PC-3 (cell line): ENCODE data around the gene GALNT14. TPM values are rescaled to one million over a fixed set of nuclear protein-coding genes. Genes with fewer than 3 reads are reported as not detected.
A peak's percentile ranks its signal among the peaks of the same experiment; 100 is the strongest.

Experiments
- ATAC-seq: fragments of 200-7000 bp; cut with Tn5 transposase; 2 replicates; pipeline ENCODE4 v1.9.1; 2020; ENCODE audit warnings: mild to moderate bottlenecking, moderate library complexity
- BruUV-seq: library from RNA; stranded (reverse); fragments of 400-500 nt; replicated peaks from 2 replicates; lab custom pipeline; 2021; lab: Mats Ljungman, UMichigan
- CTCF ChIA-PET: fragments of 300-600 bp; sonication (Branson Sonifier 250); formaldehyde crosslinking; loops from one replicate; lab custom pipeline; 2022; ENCODE audit warnings: antibody characterized with exemption; lab: Charles Lee
- POLR2A ChIA-PET: fragments of 300-600 bp; sonication (Branson Sonifier 250); formaldehyde crosslinking; loops from one replicate; lab custom pipeline; 2022; ENCODE audit warnings: antibody characterized with exemption; ENCODE audit not compliant: unreplicated experiment; lab: Charles Lee
- DNase-seq: peaks from one replicate; pipeline ENCODE4 v3.0.0-alpha.2; 2015
- H2AFZ ChIP-seq: fragments of 300-600 bp; sonication (generic); 2 replicates; pipeline ENCODE4 v1.6.0; 2016; ENCODE audit warnings: antibody characterized with exemption, low read length
- H3F3A ChIP-seq: fragments of 300-600 bp; sonication (generic); one replicate; pipeline ENCODE4 v1.6.0; 2017; ENCODE audit warnings: antibody characterized with exemption, low read length, control low read depth, mild to moderate bottlenecking; ENCODE audit not compliant: unreplicated experiment
- H3K27ac ChIP-seq: fragments of 300-600 bp; sonication (generic); 2 replicates; pipeline ENCODE4 v1.5.1; 2016; ENCODE audit warnings: mild to moderate bottlenecking, low read length
- H3K27me3 ChIP-seq: fragments of 300-600 bp; sonication (generic); 2 replicates; pipeline ENCODE4 v1.6.1; 2016; ENCODE audit warnings: low read length, mixed read lengths
- H3K36me3 ChIP-seq: fragments of 300-600 bp; sonication (generic); 2 replicates; pipeline ENCODE4 v1.6.1; 2016; ENCODE audit warnings: low read depth, mixed run types, low read length, mixed read lengths
- H3K4me1 ChIP-seq: fragments of 300-600 bp; sonication (generic); 2 replicates; pipeline ENCODE4 v1.5.1; 2016; ENCODE audit warnings: low read length; ENCODE audit not compliant: insufficient read depth
- H3K4me2 ChIP-seq: fragments of 300-600 bp; sonication (generic); 2 replicates; pipeline ENCODE4 v1.6.0; 2016; ENCODE audit warnings: low read length
- H3K4me3 ChIP-seq: fragments of 300-600 bp; sonication (generic); 2 replicates; pipeline ENCODE4 v1.5.1; 2016; ENCODE audit warnings: mild to moderate bottlenecking, low read length, mixed read lengths
- H3K79me2 ChIP-seq: fragments of 300-600 bp; sonication (generic); 2 replicates; pipeline ENCODE4 v1.6.1; 2017; ENCODE audit warnings: low read length, mixed read lengths
- H3K9ac ChIP-seq: fragments of 300-600 bp; sonication (generic); 2 replicates; pipeline ENCODE4 v1.6.0; 2016; ENCODE audit warnings: mild to moderate bottlenecking, low read length
- H3K9me2 ChIP-seq: fragments of 300-600 bp; sonication (generic); replicated peaks from 2 replicates; pipeline ENCODE4 v1.6.1; 2016; ENCODE audit warnings: mixed run types, low read length, mixed read lengths
- H3K9me3 ChIP-seq: fragments of 300-600 bp; sonication (generic); 2 replicates; pipeline ENCODE4 v1.6.1; 2016; ENCODE audit warnings: low read length, mixed read lengths
- H4K20me1 ChIP-seq: fragments of 300-600 bp; sonication (generic); 2 replicates; pipeline ENCODE4 v1.6.1; 2016; ENCODE audit warnings: low read length, mixed read lengths
- EZH2 ChIP-seq: fragments of 300-600 bp; sonication (generic); IDR thresholded peaks from one replicate; pipeline ENCODE4 v1.6.1; 2017; ENCODE audit warnings: antibody characterized with exemption, mild to moderate bottlenecking, low read length; ENCODE audit not compliant: unreplicated experiment
- EZH2phosphoT487 ChIP-seq: fragments of 300-600 bp; sonication (generic); IDR thresholded peaks from 2 replicates; pipeline ENCODE4 v1.6.1; 2018; ENCODE audit warnings: mild to moderate bottlenecking, antibody characterized with exemption, low read length, borderline replicate concordance
- intact Hi-C: fragments of 100-400 bp; cut with micrococcal nuclease; formaldehyde crosslinking; loops from 2 replicates; pipeline ENCODE4 v1.9.0; 2023
- total RNA-seq: library from RNA; depleted of rRNA; stranded (reverse); fragments of >200 nt; gene quantifications from 2 replicates; pipeline ENCODE4 v1.2.3, GENCODE V29; 2014
- TF ChIP-seq, protein P1 (sequence below): fragments of 300-600 bp; sonication (generic); conservative IDR thresholded peaks from 2 replicates; pipeline ENCODE4 v1.5.1; 2017; ENCODE audit warnings: antibody characterized with exemption, low read depth, mild to moderate bottlenecking, low read length

GALNT14 gene
- total RNA-seq, 1 experiment from 2014 or later, result 10.2 TPM

DNA sequence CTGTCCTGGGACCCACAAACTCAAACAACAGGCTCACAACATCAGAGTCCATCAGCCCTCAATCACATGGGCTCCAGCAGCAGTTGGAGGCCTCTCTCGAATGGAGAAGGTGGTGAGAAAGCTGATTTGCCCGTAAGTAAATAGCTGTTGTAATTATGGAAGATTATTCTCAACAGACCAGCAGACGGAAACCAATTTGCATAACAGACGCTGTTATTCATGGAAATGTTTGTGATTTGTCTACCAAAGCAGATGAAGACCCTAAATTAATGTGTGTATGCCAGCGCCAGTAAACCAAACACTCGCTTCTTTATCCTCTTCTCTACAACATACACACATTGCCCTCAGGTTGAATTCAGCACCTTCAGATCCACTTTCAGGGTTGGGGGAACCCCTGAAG is 23.4 kb upstream of the GALNT14 start:
- Histone ChIP-seq H4K20me1 (no peaks in the 10 kb centered on the region), H3K4me2 (no peak overlapping the region), H3K4me1 (no peaks in the 10 kb centered on the region), H3K36me3 (no peaks in the 10 kb centered on the region), H3K4me3 (no peak overlapping the region), H3K27ac (no peak overlapping the region), H3K27me3 (peaks cover 48% of the 10 kb centered on the region), H3K9ac (no peak overlapping the region), H3K79me2 (no peaks in the 10 kb centered on the region), H3K9me3 (no peaks in the 10 kb centered on the region), H3F3A (no peaks in the 10 kb centered on the region), H3K9me2 (no peaks in the 10 kb centered on the region), H2AFZ (no peak overlapping the region)
- ATAC-seq, result no peak
- no TSS peak for BruUV-seq
- ChIA-PET POLR2A (no interaction called here), CTCF (interaction anchor here (1.1 kb wide), 1 partner anchor 450 kb away, joined by 3 read pairs; no protein-coding TSS in a partner anchor)
- no peak for DNase-seq
- TF ChIP-seq EZH2phosphoT487, result no peak
- TF ChIP-seq EZH2, result no peak
- TF ChIP-seq, protein P1, sequence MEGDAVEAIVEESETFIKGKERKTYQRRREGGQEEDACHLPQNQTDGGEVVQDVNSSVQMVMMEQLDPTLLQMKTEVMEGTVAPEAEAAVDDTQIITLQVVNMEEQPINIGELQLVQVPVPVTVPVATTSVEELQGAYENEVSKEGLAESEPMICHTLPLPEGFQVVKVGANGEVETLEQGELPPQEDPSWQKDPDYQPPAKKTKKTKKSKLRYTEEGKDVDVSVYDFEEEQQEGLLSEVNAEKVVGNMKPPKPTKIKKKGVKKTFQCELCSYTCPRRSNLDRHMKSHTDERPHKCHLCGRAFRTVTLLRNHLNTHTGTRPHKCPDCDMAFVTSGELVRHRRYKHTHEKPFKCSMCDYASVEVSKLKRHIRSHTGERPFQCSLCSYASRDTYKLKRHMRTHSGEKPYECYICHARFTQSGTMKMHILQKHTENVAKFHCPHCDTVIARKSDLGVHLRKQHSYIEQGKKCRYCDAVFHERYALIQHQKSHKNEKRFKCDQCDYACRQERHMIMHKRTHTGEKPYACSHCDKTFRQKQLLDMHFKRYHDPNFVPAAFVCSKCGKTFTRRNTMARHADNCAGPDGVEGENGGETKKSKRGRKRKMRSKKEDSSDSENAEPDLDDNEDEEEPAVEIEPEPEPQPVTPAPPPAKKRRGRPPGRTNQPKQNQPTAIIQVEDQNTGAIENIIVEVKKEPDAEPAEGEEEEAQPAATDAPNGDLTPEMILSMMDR, result no peak
- intact Hi-C loops, result no loop called here

GRCh38 chr2:31151501-31151900 is 13.3 kb upstream of the GALNT14 start:
- Histone ChIP-seq H3K27ac (no peak overlapping the region), H3K9me3 (no peaks in the 10 kb centered on the region), H3K9me2 (no peaks in the 10 kb centered on the region), H3K36me3 (no peaks in the 10 kb centered on the region), H2AFZ (no peak overlapping the region), H3F3A (no peaks in the 10 kb centered on the region), H4K20me1 (no peaks in the 10 kb centered on the region), H3K79me2 (no peaks in the 10 kb centered on the region), H3K27me3 (peaks cover 27% of the 10 kb centered on the region; the same call in 1 of the 2 replicates), H3K4me1 (no peaks in the 10 kb centered on the region), H3K9ac (no peak overlapping the region), H3K4me2 (no peak overlapping the region), H3K4me3 (no peak overlapping the region)
- DNase-seq (peak; percentile 30), ATAC-seq (peak; percentile 67)
- intact Hi-C loops, result loop anchor here (1.0 kb wide), 1 partner anchor 182 kb away; no protein-coding TSS in a partner anchor
- TF ChIP-seq, protein P1, result peak; percentile 53
- no peak for TF ChIP-seq EZH2phosphoT487
- CTCF ChIA-PET, result interaction anchor here (0.5 to 1.3 kb wide), 2 partner anchors 9 to 19 kb away, joined by 6 to 10 read pairs; no protein-coding TSS in a partner anchor
- BruUV-seq, result no TSS peak
- POLR2A ChIA-PET, result no interaction called here

GRCh38 chr2:31150120-31150670 is 12.0 kb upstream of the GALNT14 start:
- H2AFZ ChIP-seq, result no peak overlapping the region
- TF ChIP-seq, protein P1, result no peak
- TF ChIP-seq EZH2phosphoT487, result no peak
- ATAC-seq, result no peak
- intact Hi-C loops, result no loop called here
- no peaks in the 10 kb centered on the region for H3K4me1 ChIP-seq
- no peak for DNase-seq
- H3K79me2 ChIP-seq, result no peaks in the 10 kb centered on the region
- no peak overlapping the region for H3K4me3 ChIP-seq
- no peak overlapping the region for H3K4me2 ChIP-seq
- no peaks in the 10 kb centered on the region for H3K36me3 ChIP-seq
- CTCF ChIA-PET, result interaction anchor here (0.6 kb wide), 1 partner anchor 77 kb away, joined by 5 read pairs; no protein-coding TSS in a partner anchor
- POLR2A ChIA-PET, result no interaction called here
- no peak overlapping the region for H3K27ac ChIP-seq
- no peaks in the 10 kb centered on the region for H3K9me3 ChIP-seq
- H3F3A ChIP-seq, result no peaks in the 10 kb centered on the region
- H3K9ac ChIP-seq, result no peak overlapping the region
- no peaks in the 10 kb centered on the region for H4K20me1 ChIP-seq
- BruUV-seq, result no TSS peak
- no peaks in the 10 kb centered on the region for H3K9me2 ChIP-seq
- H3K27me3 ChIP-seq, result peaks cover 31% of the 10 kb centered on the region; the same call in 1 of the 2 replicates
